Smooth muscle cell of the brain vasculature (primary cell): Measurements from ENCODE around the gene ITGA1.
"Not testable (repeated sequence)": the region's sequence is repeated elsewhere in the genome, so short reads cannot be mapped to it uniquely, and the experiment has no call there.

ENCODE experiments used
- DNase-seq: peaks from one replicate; pipeline ENCODE4 v3.0.0-alpha.2; 2012; ENCODE audit warnings: low read depth, low spot score

ITGA1 gene

DNA sequence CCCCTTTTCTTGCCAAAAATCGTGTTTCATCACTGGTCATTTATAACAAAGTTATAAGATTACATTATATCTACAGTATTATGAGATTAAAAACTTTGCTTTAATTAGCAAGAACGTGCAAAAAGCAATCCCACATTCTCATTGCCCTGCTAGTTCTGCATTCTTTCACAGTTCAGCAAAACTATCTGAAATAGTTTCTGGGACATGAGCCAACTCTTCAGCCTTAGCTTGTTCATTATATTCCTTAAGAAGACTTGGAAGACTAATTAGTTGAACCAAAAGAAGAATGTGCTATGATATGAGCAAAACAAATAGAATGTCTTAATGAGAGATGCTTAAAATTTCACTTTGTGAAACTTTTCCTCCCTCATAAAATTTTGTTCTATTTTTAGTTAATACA is 76.7 kb downstream of the ITGA1 start:
- DNase-seq, result no peak

DNA sequence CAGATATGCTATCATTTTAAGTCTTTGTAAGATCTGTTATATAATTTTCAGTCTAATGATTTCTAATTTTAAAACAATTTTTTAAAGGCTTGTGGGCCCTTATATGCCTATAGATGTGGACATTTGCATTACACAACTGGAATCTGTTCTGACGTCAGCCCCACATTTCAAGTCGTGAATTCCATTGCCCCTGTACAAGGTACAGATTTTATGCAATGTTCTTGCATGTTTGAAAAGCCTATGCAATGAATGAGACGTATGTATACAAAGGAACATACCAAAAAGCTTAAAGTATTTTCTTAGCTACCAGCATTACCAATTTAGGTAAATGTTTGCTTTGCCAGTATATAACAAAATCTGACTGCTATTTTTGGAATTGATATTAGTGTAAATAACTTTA is 77.2 kb downstream of the ITGA1 start:
- DNase-seq, result no peak

DNA sequence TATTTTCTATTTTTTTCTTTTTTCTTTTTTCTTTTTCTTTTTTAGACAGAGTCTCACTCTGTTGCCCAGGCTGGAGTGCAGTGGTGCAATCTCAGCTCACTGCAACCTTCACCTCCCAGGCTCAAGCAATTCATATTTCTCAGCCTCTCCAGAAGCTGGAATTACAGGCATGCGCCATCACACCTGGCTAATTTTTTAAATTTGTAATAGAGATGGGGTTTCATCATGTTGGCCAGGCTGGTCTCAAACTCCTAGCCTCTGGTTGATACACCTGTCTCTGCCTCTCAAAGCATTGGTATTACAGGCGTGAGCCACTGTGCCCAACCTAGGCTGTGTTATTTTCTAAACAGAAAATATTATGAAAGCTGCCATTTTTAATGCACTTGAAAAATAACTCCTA is 78.3 kb downstream of the ITGA1 start:
- not testable (repeated sequence) for DNase-seq

DNA sequence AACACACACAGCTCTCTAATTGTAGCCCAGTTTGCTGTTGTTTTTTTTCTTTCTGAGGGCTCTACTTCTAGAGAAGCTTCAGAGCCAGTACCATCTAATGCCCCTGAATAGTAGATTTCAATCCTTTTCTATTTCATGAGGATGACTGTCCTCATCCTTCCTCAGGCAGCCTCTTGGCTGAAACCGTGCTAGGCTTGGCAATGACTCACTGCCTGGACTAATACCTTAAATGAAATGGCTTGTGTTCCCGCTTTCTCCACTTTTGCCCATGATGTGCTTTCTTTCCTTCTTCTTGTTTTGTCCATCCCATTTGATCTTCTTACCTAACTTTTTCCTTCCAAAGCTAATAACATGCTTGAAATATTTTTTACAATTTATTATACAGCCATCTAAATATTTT is 80.1 kb downstream of the ITGA1 start:
- no peak for DNase-seq

DNA sequence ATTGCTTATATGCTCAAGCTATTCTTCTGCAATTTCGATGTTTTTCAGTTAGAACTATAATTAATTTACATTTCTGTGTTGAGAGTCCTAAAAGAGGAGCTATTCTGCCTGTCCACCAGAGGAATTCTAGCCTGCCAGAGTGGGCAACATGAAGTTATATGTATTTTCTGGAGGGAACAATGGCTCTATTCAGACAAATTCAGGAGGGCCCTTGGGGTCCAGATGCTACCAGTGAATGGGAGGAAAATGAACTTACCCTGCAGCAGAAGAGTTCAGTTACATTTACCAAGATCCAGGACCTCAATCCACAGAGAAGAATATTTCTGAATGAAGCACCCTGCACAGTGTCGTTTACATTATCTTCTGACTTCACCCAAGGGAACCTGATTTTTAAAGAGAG is 80.7 kb downstream of the ITGA1 start:
- no peak for DNase-seq

DNA sequence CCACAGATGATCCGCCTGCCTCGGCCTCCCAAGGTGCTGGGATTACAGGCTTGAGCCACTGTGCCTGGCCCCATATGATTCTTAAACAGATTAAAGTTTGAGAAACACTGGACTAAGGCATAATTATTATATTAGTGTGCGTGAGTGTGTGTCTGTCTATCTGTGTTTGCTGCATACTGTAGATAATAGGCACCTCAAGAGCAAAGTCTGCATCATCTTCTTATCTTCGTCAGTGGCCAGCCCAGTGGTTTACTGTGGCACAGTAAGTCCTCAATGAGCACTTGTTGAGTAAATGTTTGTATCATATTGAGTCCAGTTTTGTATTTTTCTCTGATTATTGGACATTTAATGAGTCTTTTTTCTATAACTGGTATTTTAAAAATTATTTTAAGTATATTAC is 81.7 kb downstream of the ITGA1 start:
- DNase-seq, result no peak

DNA sequence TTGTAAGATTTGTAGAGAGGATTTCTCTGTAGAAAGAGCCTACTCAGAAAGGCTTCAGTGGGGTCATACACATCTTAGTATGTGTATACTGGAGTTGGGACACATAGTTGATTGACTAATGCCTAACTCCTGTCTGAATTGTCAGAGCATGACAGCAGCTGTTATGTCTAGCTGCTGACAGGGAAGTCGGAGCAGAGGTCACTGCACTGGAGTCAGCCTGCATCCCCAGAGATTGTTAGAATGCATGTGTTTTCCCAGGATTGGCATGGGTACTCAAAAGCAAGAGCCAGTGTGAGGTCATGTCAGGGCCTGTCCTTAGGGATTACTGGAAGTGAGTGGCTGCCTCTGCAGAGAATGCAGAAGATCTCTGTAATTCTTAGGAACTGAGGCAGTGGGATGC is 82.7 kb downstream of the ITGA1 start:
- no peak for DNase-seq

DNA sequence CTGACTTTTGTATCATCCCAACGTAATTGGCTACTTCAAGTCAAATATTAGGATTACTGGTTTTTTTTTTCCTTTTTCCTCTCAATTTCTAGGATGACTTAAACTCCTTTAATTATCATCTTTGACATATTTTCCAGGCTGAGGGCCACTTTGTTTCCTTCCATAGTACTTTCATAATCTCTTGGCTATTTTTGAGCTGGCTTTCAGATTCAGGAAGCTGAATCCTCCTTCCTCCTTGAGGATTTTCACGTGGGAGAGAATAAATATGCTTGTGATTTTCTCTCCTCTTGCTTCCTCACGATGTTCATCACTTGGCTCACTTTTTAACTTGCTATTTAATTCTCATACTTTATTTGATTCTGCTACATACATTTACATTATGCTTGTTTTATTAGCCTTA is 88.1 kb downstream of the ITGA1 start:
- DNase-seq, result no peak

DNA sequence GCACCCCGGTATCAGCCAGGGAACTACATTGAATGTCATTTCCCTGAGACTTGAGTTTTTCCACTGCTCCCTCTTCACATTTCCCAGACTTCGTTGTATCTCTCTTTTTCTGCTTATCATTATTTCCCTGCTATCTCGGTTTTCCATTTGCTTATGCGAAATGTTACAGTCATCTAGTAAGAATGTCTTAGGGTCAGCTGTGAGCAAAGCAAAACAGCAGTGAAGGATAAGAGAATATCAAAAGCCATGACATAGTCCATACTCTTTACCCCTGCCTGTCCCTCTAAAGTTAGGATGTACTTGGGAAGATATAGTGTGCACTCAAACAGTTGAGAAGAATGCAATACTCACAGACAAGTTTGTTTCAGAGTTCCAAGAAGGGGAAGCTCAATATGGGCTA is 88.7 kb downstream of the ITGA1 start:
- DNase-seq, result no peak

DNA sequence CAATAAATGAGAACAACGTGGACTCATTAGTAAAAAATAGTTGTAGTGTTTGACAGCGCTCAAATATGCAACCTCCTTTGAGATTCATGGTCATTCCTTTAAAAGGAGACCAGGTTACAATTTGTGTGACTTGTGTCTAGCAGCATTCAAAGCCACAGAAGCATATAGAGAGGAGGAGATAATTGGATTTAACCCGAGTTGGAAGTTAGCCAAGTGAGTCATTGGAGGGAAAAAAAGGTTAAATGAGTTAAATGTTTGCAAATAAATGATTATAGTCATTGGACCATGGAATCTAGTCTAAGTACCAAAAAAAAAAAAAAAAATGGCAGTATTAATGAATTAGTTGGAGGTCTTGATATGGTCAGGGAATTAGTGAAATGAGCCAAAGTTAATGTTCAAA is 90.9 kb downstream of the ITGA1 start:
- no peak for DNase-seq

DNA sequence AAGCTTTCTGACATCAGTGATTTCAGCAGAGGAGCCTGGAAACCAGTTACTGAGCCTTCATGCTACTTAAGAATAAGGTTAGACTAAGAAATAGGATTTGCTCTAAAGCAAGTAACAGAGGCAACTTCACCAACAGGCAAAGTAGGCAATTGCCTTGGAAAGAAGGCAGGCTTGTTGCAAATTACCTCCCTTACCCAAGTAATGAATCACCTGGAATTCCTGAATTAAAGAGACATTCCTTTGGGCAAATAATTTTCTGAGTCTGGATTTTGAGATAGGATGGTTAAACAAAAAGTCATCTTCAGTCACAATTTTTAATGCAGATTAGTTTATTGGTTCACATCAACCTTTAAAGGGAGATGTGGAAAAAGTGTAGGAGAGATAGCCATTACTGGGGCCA is 92.8 kb downstream of the ITGA1 start:
- no peak for DNase-seq

DNA sequence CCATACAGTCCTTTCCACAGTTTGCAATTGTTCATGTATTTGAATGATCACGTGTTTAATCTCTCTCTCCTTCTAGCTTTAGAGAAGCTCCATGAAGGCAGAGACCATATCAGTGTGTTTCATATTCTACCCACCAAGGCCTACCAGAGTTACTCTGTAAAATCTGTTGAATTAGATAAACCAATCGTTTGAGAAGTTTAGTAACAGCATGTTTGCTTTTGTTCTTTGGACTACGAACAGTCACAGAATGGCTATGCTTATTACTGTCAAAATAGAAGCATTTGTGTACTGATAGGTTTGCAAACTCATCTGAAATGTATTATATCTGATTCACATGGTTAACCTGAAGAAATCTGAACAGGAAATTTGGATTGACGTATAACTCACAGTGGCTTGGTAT is 93.8 kb downstream of the ITGA1 start:
- DNase-seq, result no peak

DNA sequence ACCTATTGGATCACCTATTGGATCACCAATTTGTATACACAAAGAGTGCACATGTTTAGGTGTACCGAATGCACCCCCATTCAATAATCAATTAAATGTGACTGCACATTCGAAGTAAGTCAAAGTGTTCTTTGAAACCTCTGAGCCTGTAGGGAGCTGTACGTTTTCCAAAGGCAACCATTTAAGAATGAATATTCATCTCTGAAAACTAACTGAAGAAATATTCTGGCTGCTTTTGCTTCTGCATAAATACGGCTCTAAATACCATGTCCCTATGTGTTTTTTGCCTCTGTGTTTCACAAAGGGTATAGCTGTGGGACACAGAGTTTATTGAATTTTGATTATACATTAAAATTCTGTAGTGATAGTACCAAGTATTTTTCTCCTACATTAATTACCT is 95.4 kb downstream of the ITGA1 start:
- no peak for DNase-seq

DNA sequence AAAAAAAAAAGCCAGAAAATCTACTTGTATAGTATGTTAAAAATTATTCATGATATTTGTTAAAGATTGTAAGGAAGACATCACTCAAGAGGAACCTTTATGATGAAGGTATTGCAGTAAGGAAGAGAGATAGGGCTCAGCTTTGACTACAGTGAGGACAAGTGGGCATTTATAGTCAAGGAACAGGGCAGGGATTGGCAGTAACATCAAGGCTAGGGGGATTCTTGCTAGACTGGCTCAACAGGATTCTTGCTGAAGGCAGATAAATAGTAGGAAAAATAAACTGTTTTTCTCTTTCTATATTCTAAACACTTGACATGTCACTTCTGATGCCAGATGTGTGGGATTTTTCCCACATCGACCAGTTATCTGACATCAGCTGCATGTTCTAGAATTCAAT is 96.7 kb downstream of the ITGA1 start:
- DNase-seq, result no peak

DNA sequence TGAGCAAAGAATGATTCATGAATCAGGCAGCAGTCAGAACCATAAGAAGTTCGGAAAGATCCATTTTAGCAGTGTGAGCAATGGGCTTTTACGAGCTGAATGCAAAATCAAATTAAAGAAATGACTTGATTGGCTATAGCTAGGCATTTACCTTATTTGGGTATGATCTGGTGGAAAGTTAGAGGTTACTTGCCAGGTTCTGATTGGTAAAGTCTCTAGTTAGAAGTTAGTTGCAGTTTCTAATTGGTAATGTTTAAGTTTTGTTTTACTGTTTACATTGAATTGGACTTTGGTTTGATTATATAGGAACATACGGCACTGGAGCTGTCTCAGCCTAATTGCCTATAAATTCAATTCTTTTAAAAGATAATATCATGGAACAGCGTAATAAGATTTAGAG is 97.9 kb downstream of the ITGA1 start:
- no peak for DNase-seq

DNA sequence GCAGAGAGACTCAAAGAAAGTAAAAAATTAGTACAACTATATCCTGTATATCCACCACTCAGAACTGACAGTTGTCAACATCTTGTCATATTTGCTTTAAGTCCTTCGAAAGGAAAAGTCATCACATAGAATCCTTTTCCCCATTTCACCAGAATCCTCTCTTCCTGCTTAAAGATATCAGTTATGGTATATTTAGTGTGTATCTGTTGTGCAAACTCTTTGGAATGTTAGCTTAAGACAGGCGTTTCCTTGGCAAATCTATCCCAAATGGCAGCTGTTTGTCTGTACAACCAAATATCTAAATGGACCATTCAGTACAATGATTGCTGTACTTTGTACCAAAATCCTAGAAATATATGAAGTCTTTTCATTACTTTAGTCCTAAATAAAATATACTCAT is 98.5 kb downstream of the ITGA1 start:
- no peak for DNase-seq

DNA sequence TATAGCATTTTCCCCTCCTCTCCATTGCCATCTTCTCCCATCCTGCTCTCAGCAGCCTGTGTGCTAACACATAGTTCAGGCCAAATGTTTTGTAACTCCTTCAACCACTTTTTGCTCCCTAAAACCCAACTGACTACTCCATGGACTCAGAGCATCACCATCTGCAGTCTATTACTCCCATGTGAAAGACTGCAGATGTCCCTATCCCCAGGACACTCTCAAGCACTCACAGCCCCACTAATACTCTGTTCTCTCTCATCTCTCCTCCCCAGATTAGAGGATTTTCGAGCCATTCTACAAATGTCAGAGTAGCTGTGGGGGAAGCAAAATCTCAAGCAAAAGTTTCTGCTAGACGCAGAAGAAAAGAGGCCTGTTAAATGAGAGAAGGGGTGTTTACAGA is 99.3 kb downstream of the ITGA1 start:
- no peak for DNase-seq

DNA sequence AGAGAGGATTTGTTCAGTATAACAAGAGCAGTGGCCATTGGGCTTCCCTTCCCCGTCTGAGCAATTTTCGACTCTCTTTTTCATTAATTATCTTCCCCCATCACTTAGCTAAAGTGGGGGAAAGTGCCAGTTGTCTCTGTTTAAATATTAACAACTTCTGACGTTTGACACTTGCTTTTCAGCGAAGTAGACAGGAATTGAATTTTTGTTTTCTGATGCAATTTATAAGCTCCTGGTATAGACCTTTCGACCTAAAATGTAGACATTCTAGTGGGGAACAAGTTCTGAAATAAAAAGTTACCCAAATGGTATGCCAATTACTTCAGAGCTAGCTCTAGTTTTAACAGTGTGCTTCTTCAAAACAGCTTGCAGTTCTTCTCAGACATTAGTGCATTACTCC is 100.6 kb downstream of the ITGA1 start:
- DNase-seq, result no peak

DNA sequence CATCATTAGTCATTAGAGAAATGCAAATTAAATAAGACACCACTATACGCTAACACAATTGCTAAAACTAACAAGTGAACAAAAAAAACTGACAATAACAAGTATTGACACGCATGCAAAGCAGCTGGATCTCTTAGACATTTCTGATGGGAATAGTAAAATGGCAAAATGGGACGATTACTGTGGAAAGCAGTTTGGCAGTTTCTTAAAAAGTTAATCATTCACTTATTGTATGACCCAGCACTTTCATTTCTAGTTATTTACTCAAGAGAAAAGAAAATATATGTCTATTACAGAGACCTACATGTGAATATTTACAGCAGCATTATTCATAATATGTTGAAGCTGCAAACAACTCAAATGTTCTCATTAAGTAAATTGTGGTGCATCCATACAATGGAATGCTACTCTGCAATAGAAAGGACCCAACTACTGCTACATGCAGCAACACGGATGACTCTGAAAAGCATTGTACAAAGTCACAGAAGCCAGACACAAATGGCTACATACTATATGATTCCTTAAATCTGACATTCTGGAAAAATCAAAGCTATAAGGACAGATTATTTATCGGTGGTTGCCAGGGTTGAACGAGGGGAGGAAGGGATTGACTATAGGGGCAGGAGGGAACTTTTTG is 104.6 kb downstream of the ITGA1 start:
- DNase-seq, result no peak

DNA sequence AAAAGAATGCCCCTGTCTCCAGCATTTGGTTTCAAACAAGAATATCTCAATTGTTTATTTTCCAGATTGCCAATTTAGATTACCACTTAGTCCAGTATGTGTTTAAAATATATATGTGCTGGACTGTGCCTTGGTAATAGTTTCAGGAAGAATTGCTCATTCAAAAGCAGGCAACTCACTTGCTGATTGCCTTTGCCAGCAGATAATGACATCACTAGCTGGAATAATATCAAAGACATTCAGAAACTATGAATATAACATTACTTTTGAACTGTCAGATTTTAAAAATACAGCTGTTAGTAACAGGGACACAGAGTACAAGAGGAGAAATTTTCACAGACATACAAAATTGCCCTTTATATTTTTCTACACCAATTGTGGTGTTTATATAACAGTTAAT is 105.4 kb downstream of the ITGA1 start:
- peak; percentile 28 for DNase-seq

DNA sequence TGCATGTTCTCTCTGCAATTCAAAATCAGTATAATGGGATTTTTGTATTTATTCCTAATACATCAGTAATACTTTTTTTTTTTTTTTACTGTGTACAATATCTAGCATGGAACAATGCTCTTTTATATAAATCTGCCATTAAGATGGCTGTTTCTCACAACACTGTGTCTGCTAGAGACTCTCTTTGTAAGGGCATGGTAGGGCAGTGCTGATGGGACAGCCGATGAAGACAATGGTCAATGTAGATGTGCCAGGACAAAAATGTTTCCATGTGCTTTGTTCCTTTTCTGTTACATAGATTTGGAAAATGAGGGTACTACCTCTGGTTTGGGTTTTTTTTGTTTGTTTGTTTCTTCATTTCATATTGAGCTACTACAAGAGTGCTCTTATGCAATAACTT is 106.1 kb downstream of the ITGA1 start:
- no peak for DNase-seq

DNA sequence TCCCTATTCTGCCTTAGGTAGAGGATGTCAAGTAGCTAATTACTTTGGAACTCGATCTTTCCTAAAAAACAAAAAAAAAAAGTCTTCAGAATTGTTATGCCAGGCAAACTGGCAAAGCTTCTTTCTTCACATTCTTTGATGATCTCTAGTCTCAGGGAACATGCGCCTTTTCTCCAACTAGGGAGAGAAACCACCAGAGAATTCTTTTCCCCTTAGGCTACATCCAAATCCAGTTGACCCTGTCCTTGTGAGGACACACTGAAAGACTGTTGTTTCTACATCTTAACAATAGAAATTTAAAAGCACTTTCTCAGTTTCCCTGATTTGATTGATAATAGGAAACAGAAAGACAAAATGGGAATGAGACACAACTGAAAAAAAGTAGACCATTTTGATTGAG is 106.7 kb downstream of the ITGA1 start:
- no peak for DNase-seq

DNA sequence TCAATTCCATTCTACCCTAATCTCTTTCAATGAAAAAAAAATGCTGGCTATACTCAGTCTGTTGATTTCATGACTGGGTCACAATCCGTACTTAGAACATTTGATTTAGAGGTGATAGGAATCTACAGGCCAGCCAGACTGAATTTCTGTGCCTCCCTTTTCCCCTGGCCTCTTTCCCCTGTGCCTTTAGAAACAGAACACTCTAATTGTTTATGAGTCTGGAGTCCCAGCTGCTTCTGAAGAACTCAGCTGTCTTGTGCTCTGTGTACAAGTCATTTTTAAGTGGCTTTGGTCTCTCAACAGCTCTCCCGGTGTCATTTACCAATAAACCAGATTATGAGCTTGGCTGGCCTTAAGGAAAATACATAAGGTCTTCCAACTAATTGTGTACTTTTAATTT is 107.4 kb downstream of the ITGA1 start:
- no peak for DNase-seq

DNA sequence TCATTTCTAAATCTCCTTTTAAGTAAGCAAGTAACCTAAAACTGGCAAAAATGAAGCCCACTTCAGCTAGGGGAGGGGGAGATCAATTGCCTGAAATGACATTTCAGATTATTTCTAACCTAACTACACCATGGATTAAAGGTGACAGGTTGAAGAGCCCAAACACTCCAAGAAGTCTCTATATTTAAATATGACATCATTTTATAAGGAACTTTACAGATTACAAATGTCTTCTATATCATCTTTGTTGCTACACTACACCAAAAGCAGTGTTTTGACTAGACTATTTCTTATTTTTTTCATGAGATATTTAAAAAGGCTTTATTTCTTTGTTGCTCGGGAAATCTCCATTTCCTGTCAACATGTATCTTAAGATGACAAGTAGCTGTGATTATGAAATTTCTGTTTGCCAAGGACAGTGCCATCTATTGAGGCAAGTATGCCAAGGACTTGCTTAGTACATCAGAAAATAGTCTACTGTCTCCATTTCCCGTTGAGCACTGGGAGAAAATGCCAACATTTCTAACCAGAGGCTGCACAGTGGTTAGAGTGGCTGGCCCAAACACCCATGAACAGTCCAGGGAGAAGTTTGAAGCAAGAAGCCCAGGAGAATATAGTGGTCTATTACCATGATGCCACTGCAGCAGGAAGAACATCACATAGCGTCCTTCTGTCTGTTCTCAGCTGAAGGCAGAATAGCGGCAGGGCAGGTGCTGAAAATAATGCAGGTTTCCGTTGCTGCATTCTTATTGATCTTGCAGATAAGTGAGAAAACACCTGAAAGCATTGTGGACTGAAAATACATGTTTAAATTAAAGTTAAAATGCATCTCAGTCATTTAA is 108.1 kb downstream of the ITGA1 start:
- DNase-seq, result no peak
